SU-DHL-6 (cell line): ENCODE results near the gene THTPA.

Experiments used
- H2AFZ ChIP-seq: fragments of 200-600 bp; sonication (generic); 2 replicates; pipeline ENCODE4 v1.6.1; 2014; ENCODE audit warnings: low read depth, mild to moderate bottlenecking, moderate library complexity, mixed read lengths, antibody characterized with exemption, low read length; ENCODE audit not compliant: severe bottlenecking
- H3F3A ChIP-seq: fragments of 200-600 bp; shearing (Covaris generic); 2 replicates; pipeline ENCODE4 v1.6.0; 2016; ENCODE audit warnings: antibody characterized with exemption, mild to moderate bottlenecking; ENCODE audit not compliant: insufficient read depth
- H3K27ac ChIP-seq: fragments of 200-600 bp; sonication (generic); 2 replicates; pipeline ENCODE4 v1.5.1; 2016; ENCODE audit warnings: low read depth, mild to moderate bottlenecking, low read length, moderate library complexity, mixed read lengths
- H3K27me3 ChIP-seq: fragments of 200-600 bp; sonication (generic), shearing (Covaris generic); 2 replicates; pipeline ENCODE4 v1.6.0; 2014; ENCODE audit warnings: mild to moderate bottlenecking, low read length
- H3K36me3 ChIP-seq: fragments of 200-600 bp; sonication (generic); 2 replicates; pipeline ENCODE4 v1.6.1; 2014; ENCODE audit warnings: mild to moderate bottlenecking, low read length, mixed read lengths
- H3K4me2 ChIP-seq: fragments of 300-600, 200-600 bp; shearing (Covaris generic), sonication (generic); 2 replicates; pipeline ENCODE4 v1.6.0; 2014; ENCODE audit warnings: low read length, low read depth, mild to moderate bottlenecking; ENCODE audit not compliant: poor library complexity, severe bottlenecking
- H3K4me3 ChIP-seq: fragments of 200-600 bp; sonication (generic); 2 replicates; pipeline ENCODE4 v1.5.1; 2014; ENCODE audit warnings: antibody characterized with exemption, low read length, mild to moderate bottlenecking, mixed read lengths; ENCODE audit not compliant: insufficient read depth, poor library complexity, severe bottlenecking
- H3K79me2 ChIP-seq: fragments of 200-600 bp; sonication (generic); 2 replicates; pipeline ENCODE4 v1.6.1; 2014; ENCODE audit warnings: mild to moderate bottlenecking, low read length, moderate library complexity; ENCODE audit not compliant: insufficient read depth
- H3K9ac ChIP-seq: fragments of 200-600 bp; sonication (generic); 2 replicates; pipeline ENCODE4 v1.7.0; 2014; ENCODE audit warnings: mild to moderate bottlenecking, low read length
- H3K9me2 ChIP-seq: fragments of 200-600 bp; sonication (generic); replicated peaks from 2 replicates; pipeline ENCODE4 v1.6.1; 2014; ENCODE audit warnings: low read length; ENCODE audit not compliant: insufficient read depth
- H3K9me3 ChIP-seq: fragments of 200-600 bp; sonication (generic); 2 replicates; pipeline ENCODE4 v1.6.1; 2014; ENCODE audit warnings: low read length, mixed read lengths; ENCODE audit not compliant: insufficient read depth
- H4K20me1 ChIP-seq: fragments of 200-600 bp; sonication (generic); 2 replicates; pipeline ENCODE4 v1.6.1; 2014; ENCODE audit warnings: low read depth, mild to moderate bottlenecking, antibody characterized with exemption, low read length, moderate library complexity, mixed read lengths
- EZH2phosphoT487 ChIP-seq: fragments of 200-600 bp; sonication (generic), shearing (Covaris generic); conservative IDR thresholded peaks from 2 replicates; pipeline ENCODE4 v1.6.1; 2018; ENCODE audit warnings: mild to moderate bottlenecking, antibody characterized with exemption, low read length, moderate library complexity, mixed read lengths
- TF ChIP-seq, protein P1 (sequence below): fragments of 200-600 bp; sonication (generic); IDR thresholded peaks from one replicate; pipeline ENCODE4 v1.5.1; 2017; ENCODE audit warnings: antibody characterized with exemption, mild to moderate bottlenecking, low read length, moderate library complexity; ENCODE audit not compliant: insufficient read depth, poor library complexity, severe bottlenecking

The THTPA gene

DNA sequence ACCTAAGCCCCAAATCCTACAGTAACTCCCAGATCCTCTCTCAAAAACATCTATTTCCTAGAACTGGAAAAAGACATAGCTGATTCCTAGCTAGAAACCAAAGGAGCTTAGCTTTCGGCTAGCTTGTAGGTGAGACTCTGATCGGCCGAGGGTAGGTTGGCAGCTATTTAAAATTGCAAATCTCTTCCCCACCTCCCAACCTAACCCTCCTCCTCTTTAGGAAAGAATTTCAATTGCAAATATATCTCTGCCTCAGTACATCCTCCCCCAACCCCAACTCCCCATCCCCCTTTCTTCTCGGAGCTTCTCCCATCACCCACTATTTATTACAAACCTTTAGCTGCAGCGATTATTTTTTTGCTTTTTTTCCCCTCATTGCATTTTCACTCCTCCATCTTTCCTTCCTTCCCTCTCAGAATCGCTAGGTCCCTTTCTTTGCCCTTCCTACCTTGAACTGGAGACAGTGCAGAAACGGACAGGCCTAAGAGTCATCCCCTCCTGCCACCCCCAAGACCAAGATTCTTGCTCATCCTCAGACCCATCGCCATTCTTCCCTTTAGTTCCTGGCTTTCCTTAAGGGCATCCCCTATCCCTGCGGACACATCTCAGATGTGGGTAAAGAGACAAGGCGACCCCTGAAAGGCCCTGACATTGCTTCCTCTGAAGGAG lies 17.9 kb upstream of the THTPA start:
- no peak for TF ChIP-seq EZH2phosphoT487
- TF ChIP-seq, protein P1, sequence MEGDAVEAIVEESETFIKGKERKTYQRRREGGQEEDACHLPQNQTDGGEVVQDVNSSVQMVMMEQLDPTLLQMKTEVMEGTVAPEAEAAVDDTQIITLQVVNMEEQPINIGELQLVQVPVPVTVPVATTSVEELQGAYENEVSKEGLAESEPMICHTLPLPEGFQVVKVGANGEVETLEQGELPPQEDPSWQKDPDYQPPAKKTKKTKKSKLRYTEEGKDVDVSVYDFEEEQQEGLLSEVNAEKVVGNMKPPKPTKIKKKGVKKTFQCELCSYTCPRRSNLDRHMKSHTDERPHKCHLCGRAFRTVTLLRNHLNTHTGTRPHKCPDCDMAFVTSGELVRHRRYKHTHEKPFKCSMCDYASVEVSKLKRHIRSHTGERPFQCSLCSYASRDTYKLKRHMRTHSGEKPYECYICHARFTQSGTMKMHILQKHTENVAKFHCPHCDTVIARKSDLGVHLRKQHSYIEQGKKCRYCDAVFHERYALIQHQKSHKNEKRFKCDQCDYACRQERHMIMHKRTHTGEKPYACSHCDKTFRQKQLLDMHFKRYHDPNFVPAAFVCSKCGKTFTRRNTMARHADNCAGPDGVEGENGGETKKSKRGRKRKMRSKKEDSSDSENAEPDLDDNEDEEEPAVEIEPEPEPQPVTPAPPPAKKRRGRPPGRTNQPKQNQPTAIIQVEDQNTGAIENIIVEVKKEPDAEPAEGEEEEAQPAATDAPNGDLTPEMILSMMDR, result no peak
- no peak overlapping the region for H3K4me3 ChIP-seq
- H3K27me3 ChIP-seq, result no peaks in the 10 kb centered on the region
- H3K27ac ChIP-seq, result no peak overlapping the region
- no peaks in the 10 kb centered on the region for H3K9me2 ChIP-seq
- H3K4me2 ChIP-seq, result no peak overlapping the region
- H2AFZ ChIP-seq, result no peak overlapping the region
- no peaks in the 10 kb centered on the region for H3K79me2 ChIP-seq
- H3K9me3 ChIP-seq, result no peaks in the 10 kb centered on the region
- H3K9ac ChIP-seq, result no peak overlapping the region
- H4K20me1 ChIP-seq, result no peaks in the 10 kb centered on the region
- no peaks in the 10 kb centered on the region for H3F3A ChIP-seq
- H3K36me3 ChIP-seq, result no peaks in the 10 kb centered on the region

DNA sequence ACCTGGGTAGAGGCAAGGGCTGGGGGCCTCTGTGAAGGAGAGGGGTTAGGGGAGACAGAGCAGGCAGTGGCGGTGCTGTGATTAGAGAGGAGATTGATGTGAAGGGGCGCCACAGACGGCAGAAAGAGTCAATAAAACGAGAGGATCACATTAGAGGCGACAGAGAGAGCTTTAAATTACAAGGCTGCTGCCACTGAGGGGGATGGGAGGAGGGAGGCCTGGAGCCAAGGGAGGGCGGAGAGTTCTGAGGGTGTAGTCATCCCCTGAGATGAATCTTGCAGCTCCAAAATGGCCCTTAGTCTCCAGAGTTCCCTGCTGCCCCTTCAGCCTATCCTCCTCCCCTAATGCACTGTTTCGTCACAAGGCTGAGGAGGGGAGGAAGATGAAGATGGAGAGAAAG lies 17.3 kb upstream of the THTPA start:
- Histone ChIP-seq H3K27ac (no peak overlapping the region), H3K9ac (no peak overlapping the region), H3K79me2 (no peaks in the 10 kb centered on the region), H2AFZ (no peak overlapping the region), H3K27me3 (no peaks in the 10 kb centered on the region), H3F3A (no peaks in the 10 kb centered on the region), H3K9me2 (no peaks in the 10 kb centered on the region), H4K20me1 (no peaks in the 10 kb centered on the region), H3K4me3 (no peak overlapping the region), H3K36me3 (no peaks in the 10 kb centered on the region), H3K9me3 (no peaks in the 10 kb centered on the region), H3K4me2 (no peak overlapping the region)
- TF ChIP-seq, protein P1, result no peak
- TF ChIP-seq EZH2phosphoT487, result no peak

DNA sequence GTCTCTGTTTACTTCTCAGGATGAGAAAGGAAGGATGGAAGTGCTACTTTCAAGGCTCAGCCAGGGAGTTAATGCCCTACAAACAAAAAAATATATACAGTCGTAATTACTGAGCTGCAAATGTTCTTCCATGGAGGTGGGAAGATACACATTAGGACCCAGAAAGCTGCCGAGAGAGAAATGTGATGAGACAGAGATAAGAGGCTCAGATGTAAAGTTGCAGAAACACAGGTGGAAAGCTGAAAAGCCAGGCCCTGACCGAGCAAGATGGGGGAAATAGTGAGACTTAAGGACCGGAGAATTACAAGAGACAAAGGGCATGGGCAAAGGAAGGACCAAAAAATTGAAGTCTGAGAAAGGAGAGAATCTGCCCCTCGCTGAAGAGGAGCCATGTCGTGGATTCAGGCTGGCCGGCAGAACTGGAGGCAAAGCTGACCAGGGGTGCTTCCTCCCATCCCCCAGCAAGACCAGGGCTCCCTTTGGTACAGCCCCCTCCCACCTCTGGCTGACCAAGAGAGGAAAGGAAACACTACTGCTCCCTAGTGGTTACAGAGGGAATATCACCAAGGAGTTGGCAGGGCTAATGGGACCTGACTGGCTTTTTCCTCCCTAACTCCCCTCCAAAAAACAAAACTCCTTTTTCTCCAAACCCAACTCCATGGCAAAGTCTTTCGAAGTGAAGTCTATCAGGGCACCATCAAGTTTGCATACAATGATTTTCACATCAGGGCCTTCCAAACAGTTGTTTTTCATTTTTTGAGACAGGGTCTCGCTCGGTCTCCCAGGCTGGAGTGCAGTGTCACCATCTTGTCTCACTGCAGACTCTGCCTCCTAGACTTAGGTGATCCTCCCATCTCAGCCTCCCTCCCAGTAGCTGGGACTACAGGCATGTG lies 16.6 kb upstream of the THTPA start:
- no peak overlapping the region for H2AFZ ChIP-seq

More for the DNA sequence above, 16.6 kb upstream of the THTPA start:
- Histone ChIP-seq H4K20me1 (no peaks in the 10 kb centered on the region), H3K27me3 (no peaks in the 10 kb centered on the region), H3F3A (no peaks in the 10 kb centered on the region), H3K9ac (no peak overlapping the region), H3K27ac (no peak overlapping the region), H3K9me3 (no peaks in the 10 kb centered on the region), H3K9me2 (no peaks in the 10 kb centered on the region), H3K79me2 (no peaks in the 10 kb centered on the region), H3K4me2 (no peak overlapping the region), H3K4me3 (no peak overlapping the region), H3K36me3 (no peaks in the 10 kb centered on the region)
- TF ChIP-seq, protein P1, result peak; percentile 45
- no peak for TF ChIP-seq EZH2phosphoT487
